ENCODE measurements around the gene QRFP.
A peak's percentile ranks its signal among the peaks of the same experiment; 100 is the strongest.

QRFP gene

DNA sequence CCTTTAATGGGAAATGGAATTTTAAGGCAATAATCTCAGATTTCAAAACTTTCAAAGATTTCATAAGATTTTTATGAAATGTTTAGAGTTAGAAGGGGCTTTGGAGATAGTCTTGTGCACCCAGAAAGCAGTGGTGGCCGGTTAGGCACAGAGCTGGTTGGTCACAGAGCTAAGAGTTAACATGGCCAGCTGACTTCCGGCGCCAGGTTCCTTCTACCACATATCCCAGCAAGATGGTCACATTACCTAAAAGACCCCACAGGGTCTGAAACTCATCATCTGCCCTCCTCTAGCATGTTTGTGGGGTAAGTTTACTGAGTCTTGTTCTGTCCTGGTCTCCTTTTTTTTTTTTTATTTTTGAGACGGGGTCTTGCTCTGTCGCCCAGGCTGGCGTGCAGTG is 19.3 kb downstream of the QRFP start:
- no peak overlapping the region for H3K4me3 ChIP-seq (ENCODE audit: low read depth, low read length)
- TF ChIP-seq, protein P1, sequence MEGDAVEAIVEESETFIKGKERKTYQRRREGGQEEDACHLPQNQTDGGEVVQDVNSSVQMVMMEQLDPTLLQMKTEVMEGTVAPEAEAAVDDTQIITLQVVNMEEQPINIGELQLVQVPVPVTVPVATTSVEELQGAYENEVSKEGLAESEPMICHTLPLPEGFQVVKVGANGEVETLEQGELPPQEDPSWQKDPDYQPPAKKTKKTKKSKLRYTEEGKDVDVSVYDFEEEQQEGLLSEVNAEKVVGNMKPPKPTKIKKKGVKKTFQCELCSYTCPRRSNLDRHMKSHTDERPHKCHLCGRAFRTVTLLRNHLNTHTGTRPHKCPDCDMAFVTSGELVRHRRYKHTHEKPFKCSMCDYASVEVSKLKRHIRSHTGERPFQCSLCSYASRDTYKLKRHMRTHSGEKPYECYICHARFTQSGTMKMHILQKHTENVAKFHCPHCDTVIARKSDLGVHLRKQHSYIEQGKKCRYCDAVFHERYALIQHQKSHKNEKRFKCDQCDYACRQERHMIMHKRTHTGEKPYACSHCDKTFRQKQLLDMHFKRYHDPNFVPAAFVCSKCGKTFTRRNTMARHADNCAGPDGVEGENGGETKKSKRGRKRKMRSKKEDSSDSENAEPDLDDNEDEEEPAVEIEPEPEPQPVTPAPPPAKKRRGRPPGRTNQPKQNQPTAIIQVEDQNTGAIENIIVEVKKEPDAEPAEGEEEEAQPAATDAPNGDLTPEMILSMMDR (IDR thresholded peaks at IDR 0.05; ENCODE audit: control insufficient read depth, extremely low read depth, insufficient read depth), result no peak
- no peak for DNase-seq (ENCODE audit: low read depth)

DNA sequence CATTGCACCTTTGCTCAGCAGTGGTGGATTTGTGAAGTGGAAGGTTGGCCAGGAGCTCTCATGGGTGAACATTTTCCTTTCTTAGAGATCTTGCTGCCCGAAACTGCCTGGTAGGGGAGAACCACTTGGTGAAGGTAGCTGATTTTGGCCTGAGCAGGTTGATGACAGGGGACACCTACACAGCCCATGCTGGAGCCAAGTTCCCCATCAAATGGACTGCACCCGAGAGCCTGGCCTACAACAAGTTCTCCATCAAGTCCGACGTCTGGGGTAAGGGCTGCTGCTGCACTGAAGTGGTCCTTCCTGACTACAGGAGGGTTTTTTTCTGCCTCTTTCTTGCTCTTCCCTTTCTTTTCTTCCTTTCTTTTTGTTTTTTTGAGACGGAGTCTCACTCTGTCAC is 21.8 kb downstream of the QRFP start:
- TF ChIP-seq, protein P1 (IDR thresholded peaks at IDR 0.05; ENCODE audit: control insufficient read depth, extremely low read depth, insufficient read depth), result no peak
- no peak overlapping the region for H3K4me3 ChIP-seq (ENCODE audit: low read depth, low read length)
- no peak for DNase-seq (ENCODE audit: low read depth)

DNA sequence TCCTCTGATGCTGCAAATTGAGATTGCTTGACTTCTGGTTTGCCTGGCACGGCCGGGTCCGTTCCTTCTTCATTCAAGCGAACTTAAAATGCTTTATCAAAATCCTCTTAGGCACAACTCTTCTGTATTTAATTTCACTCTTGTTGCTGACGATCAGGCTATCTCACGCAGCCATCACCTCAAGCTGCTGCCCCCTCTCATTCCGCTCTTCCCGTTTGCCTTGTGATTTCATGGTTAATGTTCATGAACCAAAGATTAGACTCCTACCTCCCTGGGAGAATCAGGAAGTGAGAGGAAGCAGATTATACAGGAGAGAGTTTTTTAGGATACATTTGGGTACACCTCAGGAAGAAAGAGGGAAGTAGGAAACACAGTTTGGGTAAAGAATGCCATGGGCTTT is 22.6 kb downstream of the QRFP start:
- H3K4me3 ChIP-seq (ENCODE audit: low read depth, low read length), result no peak overlapping the region
- no peak for DNase-seq (ENCODE audit: low read depth)
- TF ChIP-seq, protein P1 (IDR thresholded peaks at IDR 0.05; ENCODE audit: control insufficient read depth, extremely low read depth, insufficient read depth), result no peak

DNA sequence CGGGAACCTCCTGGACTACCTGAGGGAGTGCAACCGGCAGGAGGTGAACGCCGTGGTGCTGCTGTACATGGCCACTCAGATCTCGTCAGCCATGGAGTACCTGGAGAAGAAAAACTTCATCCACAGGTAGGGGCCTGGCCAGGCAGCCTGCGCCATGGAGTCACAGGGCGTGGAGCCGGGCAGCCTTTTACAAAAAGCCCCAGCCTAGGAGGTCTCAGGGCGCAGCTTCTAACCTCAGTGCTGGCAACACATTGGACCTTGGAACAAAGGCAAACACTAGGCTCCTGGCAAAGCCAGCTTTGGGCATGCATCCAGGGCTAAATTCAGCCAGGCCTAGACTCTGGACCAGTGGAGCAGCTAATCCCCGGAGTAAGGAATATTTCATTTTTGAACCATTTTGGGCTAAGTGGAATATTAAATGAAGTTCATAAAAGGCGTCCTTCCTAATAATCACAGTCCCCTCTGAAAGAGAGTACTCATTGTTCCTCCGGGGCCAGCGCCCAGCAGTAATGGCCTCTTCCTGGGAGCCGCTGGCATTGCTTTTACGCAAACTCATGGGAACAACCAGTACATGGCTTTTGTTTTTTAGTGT is 23.6 kb downstream of the QRFP start:
- H3K4me3 ChIP-seq (ENCODE audit: low read depth, low read length), result no peak overlapping the region
- TF ChIP-seq, protein P1 (IDR thresholded peaks at IDR 0.05; ENCODE audit: control insufficient read depth, extremely low read depth, insufficient read depth), result no peak
- DNase-seq (ENCODE audit: low read depth), result peak; percentile 73

DNA sequence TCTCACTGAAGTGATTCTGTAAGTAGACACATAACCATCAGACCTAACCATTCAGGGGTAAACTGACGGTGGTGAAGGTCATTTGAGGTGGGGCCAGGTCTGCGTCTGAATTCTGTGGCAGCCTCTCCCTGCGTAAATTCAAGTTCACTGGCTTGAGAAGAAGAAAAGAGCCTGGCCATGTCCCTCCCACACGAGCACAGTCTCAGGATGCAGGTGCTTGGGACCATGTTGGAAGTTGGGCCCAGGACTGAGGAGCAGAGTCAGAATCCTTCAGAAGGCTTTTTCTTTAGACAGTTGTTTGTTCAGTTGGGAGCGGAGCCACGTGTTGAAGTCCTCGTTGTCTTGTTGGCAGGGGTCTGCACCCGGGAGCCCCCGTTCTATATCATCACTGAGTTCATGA is 24.1 kb downstream of the QRFP start:
- TF ChIP-seq, protein P1 (IDR thresholded peaks at IDR 0.05; ENCODE audit: control insufficient read depth, extremely low read depth, insufficient read depth), result no peak
- no peak for DNase-seq (ENCODE audit: low read depth)
- H3K4me3 ChIP-seq (ENCODE audit: low read depth, low read length), result no peak overlapping the region

DNA sequence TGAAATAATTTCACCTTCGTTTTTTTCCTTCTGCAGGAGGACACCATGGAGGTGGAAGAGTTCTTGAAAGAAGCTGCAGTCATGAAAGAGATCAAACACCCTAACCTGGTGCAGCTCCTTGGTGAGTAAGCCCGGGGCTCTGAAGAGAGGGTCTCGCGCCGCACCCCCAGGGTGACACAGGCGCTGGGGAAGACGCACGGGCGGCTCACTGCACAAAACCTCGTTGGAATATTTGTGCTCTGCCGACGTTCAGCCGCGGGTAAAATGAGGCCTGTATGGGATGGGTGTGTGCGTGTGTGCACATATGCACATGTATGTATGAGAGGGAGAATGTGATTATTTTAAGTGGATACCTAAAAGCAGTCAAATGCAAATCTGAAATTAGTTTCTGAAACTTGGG is 24.5 kb downstream of the QRFP start:
- H3K4me3 ChIP-seq (ENCODE audit: low read depth, low read length), result no peak overlapping the region
- TF ChIP-seq, protein P1 (IDR thresholded peaks at IDR 0.05; ENCODE audit: control insufficient read depth, extremely low read depth, insufficient read depth), result no peak
- DNase-seq (ENCODE audit: low read depth), result no peak

DNA sequence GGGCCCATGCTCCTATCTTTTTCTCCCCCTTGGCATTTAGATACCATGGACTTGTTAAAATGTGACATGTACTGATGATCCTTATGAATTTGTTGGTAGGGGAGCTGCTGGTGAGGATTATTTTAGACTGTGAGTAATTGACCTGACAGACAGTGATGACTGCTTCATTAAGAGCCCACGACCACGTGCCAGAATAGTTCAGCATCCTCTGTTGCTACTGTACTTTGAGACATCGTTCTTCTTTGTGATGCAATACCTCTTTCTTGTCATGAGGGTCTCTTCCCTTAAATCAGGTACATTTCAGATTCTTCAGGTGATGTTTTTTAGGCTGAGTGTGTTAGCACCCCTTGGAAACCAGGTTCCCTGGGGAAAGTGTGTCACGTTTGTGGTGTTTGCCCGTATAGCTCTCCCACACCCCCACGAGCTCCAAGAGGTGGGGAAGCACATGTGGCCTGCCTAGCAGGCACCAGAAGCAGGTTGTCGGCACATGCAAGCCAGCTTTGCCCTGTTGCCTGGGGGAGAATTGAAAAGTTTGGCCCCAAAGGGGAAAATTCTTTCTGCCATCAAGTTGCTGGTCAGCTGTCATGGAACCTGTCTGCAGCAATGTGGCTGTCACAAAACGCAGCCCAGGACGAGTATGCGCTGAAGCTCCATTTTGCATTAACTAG is 25.1 kb downstream of the QRFP start:
- DNase-seq (ENCODE audit: low read depth), result no peak
- TF ChIP-seq, protein P1 (IDR thresholded peaks at IDR 0.05; ENCODE audit: control insufficient read depth, extremely low read depth, insufficient read depth), result no peak
- H3K4me3 ChIP-seq (ENCODE audit: low read depth, low read length), result no peak overlapping the region
